ENCODE data around the gene GIPC3.

DNA sequence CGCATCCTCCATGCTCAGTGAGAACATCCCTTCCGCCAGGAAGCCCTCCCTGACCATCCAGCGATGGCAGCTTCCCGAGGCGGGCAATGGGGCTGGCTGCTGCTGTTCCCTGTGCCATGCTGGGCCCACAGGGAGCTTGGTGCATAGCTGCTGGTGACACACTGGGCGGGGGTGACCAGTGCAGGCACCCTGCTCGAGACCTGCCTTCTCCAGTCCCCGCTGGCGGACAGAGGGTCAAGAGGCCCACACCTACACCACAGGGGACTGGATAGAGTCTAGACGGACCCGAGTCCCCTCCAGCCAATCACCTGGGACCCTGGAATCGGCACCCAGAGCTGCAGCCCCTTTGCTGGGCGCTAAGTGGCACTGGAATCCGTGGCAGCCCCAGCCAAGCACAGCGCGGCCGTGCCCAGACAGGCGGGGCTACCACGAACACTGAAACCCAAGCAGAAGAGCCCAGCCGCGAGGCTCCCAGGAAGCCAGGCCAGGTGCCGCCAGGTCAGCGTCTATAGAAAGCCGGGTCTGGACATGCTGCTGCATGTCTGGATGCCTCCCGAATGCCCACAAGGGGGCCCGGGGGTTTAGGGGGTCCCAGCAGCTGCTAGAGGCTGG, 30.4 kb downstream of the GIPC3 start:
- TF ChIP-seq, protein P1, sequence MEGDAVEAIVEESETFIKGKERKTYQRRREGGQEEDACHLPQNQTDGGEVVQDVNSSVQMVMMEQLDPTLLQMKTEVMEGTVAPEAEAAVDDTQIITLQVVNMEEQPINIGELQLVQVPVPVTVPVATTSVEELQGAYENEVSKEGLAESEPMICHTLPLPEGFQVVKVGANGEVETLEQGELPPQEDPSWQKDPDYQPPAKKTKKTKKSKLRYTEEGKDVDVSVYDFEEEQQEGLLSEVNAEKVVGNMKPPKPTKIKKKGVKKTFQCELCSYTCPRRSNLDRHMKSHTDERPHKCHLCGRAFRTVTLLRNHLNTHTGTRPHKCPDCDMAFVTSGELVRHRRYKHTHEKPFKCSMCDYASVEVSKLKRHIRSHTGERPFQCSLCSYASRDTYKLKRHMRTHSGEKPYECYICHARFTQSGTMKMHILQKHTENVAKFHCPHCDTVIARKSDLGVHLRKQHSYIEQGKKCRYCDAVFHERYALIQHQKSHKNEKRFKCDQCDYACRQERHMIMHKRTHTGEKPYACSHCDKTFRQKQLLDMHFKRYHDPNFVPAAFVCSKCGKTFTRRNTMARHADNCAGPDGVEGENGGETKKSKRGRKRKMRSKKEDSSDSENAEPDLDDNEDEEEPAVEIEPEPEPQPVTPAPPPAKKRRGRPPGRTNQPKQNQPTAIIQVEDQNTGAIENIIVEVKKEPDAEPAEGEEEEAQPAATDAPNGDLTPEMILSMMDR (conservative IDR thresholded peaks at IDR 0.05 in 1 of 2, IDR thresholded peaks at IDR 0.05 in 1 of 2; ENCODE audit: extremely low read depth in 1 of 2, insufficient read depth in 1 of 2, low read depth in 1 of 2, low read length in 2 of 2): no peak
- no peak for TF ChIP-seq EZH2 (IDR thresholded peaks at IDR 0.05; ENCODE audit: borderline replicate concordance, low read length)

Measured in mammary epithelial cell (primary cell).